ENCODE measurements around the gene PCNX3. TPM values are rescaled to one million over a fixed set of nuclear protein-coding genes. Genes with fewer than 3 reads are reported as not detected.

The PCNX3 gene
- total and polyA plus RNA-seq, 2 donors (not counting 3 experiments of a cell fraction or from before 2014, with no cell fraction given), result 42.6 to 53.9 TPM

DNA sequence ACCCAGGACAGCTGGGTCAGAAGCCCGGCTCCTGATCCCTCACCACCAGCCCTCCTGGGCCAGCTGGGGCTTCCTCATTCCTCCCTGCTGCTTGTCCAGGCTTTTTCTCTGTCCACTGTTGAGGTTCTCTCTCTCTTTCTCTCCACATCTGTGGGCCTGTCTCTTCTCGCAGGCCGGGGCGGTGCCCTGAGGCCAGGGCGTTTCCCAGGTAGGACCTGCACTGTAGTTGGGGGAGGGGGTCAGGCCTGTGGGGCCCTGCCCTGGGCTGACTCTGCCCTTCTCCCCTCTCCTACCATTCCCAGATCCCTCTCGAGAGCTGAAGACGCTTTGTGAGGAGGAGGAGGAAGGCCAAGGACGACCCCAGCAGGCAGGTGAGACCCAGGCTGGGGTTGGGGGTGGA is 34.8 kb upstream of the PCNX3 start:
- no peak for DNase-seq (ENCODE audit: low read depth, low spot score)
- Histone ChIP-seq H3K36me3 (ENCODE audit: control insufficient read depth in 2 of 2, extremely low read depth in 1 of 2, insufficient read depth in 2 of 2, low read length in 2 of 2) (no peaks in the 10 kb centered on the region), H3K9ac (replicated peaks; ENCODE audit: extremely low read depth, insufficient read depth, low read length) (no peak overlapping the region), H2AFZ (ENCODE audit: low read depth, low read length) (no peak overlapping the region), H3K27me3 (ENCODE audit: control insufficient read depth in 2 of 2, insufficient read depth in 2 of 2, low read length in 2 of 2) (no peaks in the 10 kb centered on the region), H3K4me1 (ENCODE audit: control insufficient read depth, extremely low read depth, insufficient read depth, low read length) (peaks cover 15% of the 10 kb centered on the region), H3K9me3 (replicated peaks; ENCODE audit: control insufficient read depth, insufficient read depth, low read length) (no peaks in the 10 kb centered on the region), H4K20me1 (replicated peaks; ENCODE audit: control insufficient read depth, extremely low read depth, insufficient read depth, low read length) (no peaks in the 10 kb centered on the region), H3K27ac (ENCODE audit: insufficient read depth, low read depth, low read length) (no peak overlapping the region), H3K4me2 (ENCODE audit: insufficient read depth, low read length) (no peak overlapping the region), H3K79me2 (ENCODE audit: control insufficient read depth, insufficient read depth, low read length) (no peaks in the 10 kb centered on the region), H3K4me3 (replicated peaks in 1 of 3; ENCODE audit: insufficient read depth in 1 of 3, low read depth in 1 of 3, low read length in 3 of 3) (no peak overlapping the region), H3K9me1 (replicated peaks; ENCODE audit: control insufficient read depth, extremely low read depth, insufficient read depth, low read length) (no peaks in the 10 kb centered on the region)
- POLR2A ChIA-PET, result no interaction called here
- CTCF ChIA-PET, result no interaction called here
- TF ChIP-seq JUN (IDR thresholded peaks at IDR 0.05; ENCODE audit: borderline replicate concordance, insufficient read depth, insufficient read length, low read depth), result no peak
- TF ChIP-seq, protein P1, sequence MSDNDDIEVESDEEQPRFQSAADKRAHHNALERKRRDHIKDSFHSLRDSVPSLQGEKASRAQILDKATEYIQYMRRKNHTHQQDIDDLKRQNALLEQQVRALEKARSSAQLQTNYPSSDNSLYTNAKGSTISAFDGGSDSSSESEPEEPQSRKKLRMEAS (IDR thresholded peaks at IDR 0.05; ENCODE audit: insufficient read depth, insufficient read length), result no peak
- TF ChIP-seq FOS (IDR thresholded peaks at IDR 0.05; ENCODE audit: borderline replicate concordance, insufficient read depth, low read length), result no peak
- TF ChIP-seq POLR2A (IDR thresholded peaks at IDR 0.05; ENCODE audit: low read depth, low read length), result no peak
- TF ChIP-seq GATA2 (IDR thresholded peaks at IDR 0.05; ENCODE audit: insufficient read depth, insufficient read length, low read depth, low read length), result no peak
- TF ChIP-seq POLR2AphosphoS5 (IDR thresholded peaks at IDR 0.05; ENCODE audit: insufficient read depth, low read depth, low read length), result no peak
- no peak for TF ChIP-seq CTCF (IDR thresholded peaks at IDR 0.05; ENCODE audit: extremely low read depth in 1 of 2, insufficient read depth in 1 of 2, low read depth in 1 of 2, low read length in 2 of 2)
- no peak for TF ChIP-seq MYC (IDR thresholded peaks at IDR 0.05; ENCODE audit: low read depth, low read length)
- TF ChIP-seq EZH2 (IDR thresholded peaks at IDR 0.05; ENCODE audit: borderline replicate concordance, low read depth, low read length, severe bottlenecking), result no peak
- dilution Hi-C loops (cut with MboI; ENCODE audit: extremely low pct_ligation_motif_present, low sequenced_read_pairs), result no loop called here
- no peak for FAIRE-seq
- intact Hi-C loops (cut with micrococcal nuclease), result no loop called here
- BruUV-seq (replicated peaks), result no TSS peak
